OCI-LY7 (cell line): ENCODE data around the gene GJB6.

Source experiments
- EZH2phosphoT487 ChIP-seq: fragments of 200-600 bp; sonication (generic); IDR thresholded peaks from 2 replicates; pipeline ENCODE4 v1.6.1; 2018; ENCODE audit warnings: low read depth, borderline replicate concordance, mild to moderate bottlenecking, mixed run types, antibody characterized with exemption, low read length, moderate library complexity, mixed read lengths
- TF ChIP-seq, protein P1 (sequence below): fragments of 200-600 bp; sonication (generic); conservative IDR thresholded peaks from 2 replicates; pipeline ENCODE4 v1.5.1; 2014; ENCODE audit warnings: mild to moderate bottlenecking, antibody characterized with exemption, low read length, moderate library complexity, mixed read lengths

DNA sequence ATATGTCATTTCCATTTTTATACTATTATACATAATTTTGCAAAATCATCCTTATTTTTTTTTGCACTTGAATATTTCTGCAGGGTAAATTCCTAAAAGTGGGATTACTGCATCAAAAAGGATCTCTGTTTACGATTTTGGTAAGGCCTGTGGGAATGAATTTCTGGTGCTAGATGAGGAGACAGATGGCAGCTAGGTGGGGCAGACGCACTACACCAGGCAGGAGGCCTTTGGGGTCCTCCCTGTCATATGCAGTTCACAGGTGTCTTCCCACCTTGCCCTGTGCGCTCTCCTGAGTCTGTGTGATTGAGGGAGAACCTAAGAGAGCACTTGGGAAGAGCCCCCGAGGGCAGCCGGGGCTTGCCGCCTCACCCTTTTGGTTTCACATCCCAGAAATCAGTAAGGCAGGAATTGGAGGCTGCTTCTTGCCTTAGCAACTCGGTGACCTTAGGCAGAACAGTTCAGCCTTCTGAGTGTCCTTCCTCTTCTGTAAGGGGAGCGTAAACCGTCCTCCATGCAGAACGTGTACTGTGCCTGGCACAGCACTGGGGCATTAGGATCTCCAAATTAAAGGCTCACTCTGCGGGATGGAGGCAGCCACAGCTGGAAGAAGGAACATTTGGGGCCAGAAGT is 25.9 kb downstream of the GJB6 start:
- TF ChIP-seq, protein P1, sequence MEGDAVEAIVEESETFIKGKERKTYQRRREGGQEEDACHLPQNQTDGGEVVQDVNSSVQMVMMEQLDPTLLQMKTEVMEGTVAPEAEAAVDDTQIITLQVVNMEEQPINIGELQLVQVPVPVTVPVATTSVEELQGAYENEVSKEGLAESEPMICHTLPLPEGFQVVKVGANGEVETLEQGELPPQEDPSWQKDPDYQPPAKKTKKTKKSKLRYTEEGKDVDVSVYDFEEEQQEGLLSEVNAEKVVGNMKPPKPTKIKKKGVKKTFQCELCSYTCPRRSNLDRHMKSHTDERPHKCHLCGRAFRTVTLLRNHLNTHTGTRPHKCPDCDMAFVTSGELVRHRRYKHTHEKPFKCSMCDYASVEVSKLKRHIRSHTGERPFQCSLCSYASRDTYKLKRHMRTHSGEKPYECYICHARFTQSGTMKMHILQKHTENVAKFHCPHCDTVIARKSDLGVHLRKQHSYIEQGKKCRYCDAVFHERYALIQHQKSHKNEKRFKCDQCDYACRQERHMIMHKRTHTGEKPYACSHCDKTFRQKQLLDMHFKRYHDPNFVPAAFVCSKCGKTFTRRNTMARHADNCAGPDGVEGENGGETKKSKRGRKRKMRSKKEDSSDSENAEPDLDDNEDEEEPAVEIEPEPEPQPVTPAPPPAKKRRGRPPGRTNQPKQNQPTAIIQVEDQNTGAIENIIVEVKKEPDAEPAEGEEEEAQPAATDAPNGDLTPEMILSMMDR = no peak
- TF ChIP-seq EZH2phosphoT487 = no peak
